K562 (cell line): ENCODE results near the gene UBE2A. TPM values are rescaled to one million over a fixed set of nuclear protein-coding genes. Genes with fewer than 3 reads are reported as not detected.

Experiments used
- ATAC-seq: fragments of 200-7000 bp; cut with Tn5 transposase; 3 replicates; pipeline ENCODE4 v1.9.1; 2020; ENCODE audit warnings: moderate library complexity
- BruUV-seq: library from RNA; stranded (reverse); fragments of 400-500 nt; replicated peaks from 2 replicates; lab custom pipeline; 2021; lab: Mats Ljungman, UMichigan
- CTCF ChIA-PET: fragments of 300-600 bp; formaldehyde crosslinking; extraction: SDS; loops from one replicate; lab custom pipeline; 2021; ENCODE audit warnings: low intra/inter-chr PET ratio; lab: Yijun Ruan, JAX
- POLR2A ChIA-PET: fragments of 300-600, 350-650 bp; sonication (Branson Sonifier 250); formaldehyde crosslinking; extraction: SDS; loops from one replicate; lab custom pipeline; 2021; ENCODE audit warnings: antibody characterized with exemption, inconsistent platforms; lab: Yijun Ruan, JAX
- DNase-seq, 4 experiments: peaks; one replicate each; pipeline versions ENCODE4 v3.0.0 to v3.0.0-alpha.2; 2011 to 2018; ENCODE audit warnings: low spot score in 3 of 4, mixed read lengths in 3 of 4; ENCODE audit errors: extremely low read depth in 1 of 4
- FAIRE-seq: peaks from 2 replicates; lab custom pipeline; 2011; peaks lifted over from hg19 to GRCh38; lab: Jason Lieb, UNC
- H2AFZ ChIP-seq: 2 replicates; pipeline ENCODE4 v1.6.0; 2011; ENCODE audit warnings: low read depth, low read length, control low read depth, inconsistent platforms
- H3K27ac ChIP-seq: fragments of 200-600 bp; 3 replicates; pipeline ENCODE4 v1.8.0; 2011; ENCODE audit warnings: low read depth, mild to moderate bottlenecking, control low read depth, inconsistent platforms, low read length, moderate library complexity, mixed read lengths; ENCODE audit errors: extremely low read depth
- H3K27me3 ChIP-seq, 2 experiments: fragments of 300-600 bp in 1 of 2; 2 replicates in 1 of 2; 3 replicates in 1 of 2; pipeline versions ENCODE4 v1.6.0 to v1.8.0; 2011; ENCODE audit warnings: inconsistent platforms in 2 of 2, low read length in 2 of 2, mild to moderate bottlenecking in 1 of 2, mixed read lengths in 1 of 2, moderate library complexity in 1 of 2; ENCODE audit not compliant: control insufficient read depth in 2 of 2, insufficient read depth in 2 of 2
- H3K36me3 ChIP-seq: fragments of 300-600 bp; 3 replicates; pipeline ENCODE4 v1.8.0; 2011; ENCODE audit warnings: mild to moderate bottlenecking, low read length, inconsistent platforms; ENCODE audit not compliant: control insufficient read depth, insufficient read depth
- H3K4me1 ChIP-seq, 2 experiments: fragments of 200-600 bp in 1 of 2; replicated peaks in 1 of 2; 2 replicates in 1 of 2; 3 replicates in 1 of 2; pipeline versions ENCODE4 v1.5.1 to v1.8.0; 2011; ENCODE audit warnings: inconsistent platforms in 2 of 2, low read length in 2 of 2, mild to moderate bottlenecking in 1 of 2, mixed read lengths in 1 of 2, moderate library complexity in 1 of 2; ENCODE audit not compliant: control insufficient read depth in 2 of 2, insufficient read depth in 2 of 2
- H3K4me2 ChIP-seq: 2 replicates; pipeline ENCODE4 v1.6.1; 2011; ENCODE audit warnings: low read length, control low read depth, inconsistent platforms, mixed read lengths; ENCODE audit not compliant: insufficient read depth
- H3K4me3 ChIP-seq: fragments of 200-600 bp; sonication (generic), shearing (Covaris generic); 2 replicates; pipeline ENCODE4 v1.5.1; 2016; ENCODE audit warnings: control low read depth, inconsistent platforms
- H3K79me2 ChIP-seq: fragments of 200-600 bp; 3 replicates; pipeline ENCODE4 v1.8.0; 2011; ENCODE audit warnings: low read length, inconsistent platforms; ENCODE audit not compliant: control insufficient read depth, insufficient read depth
- H3K9ac ChIP-seq, 2 experiments: 2 replicates each; pipeline versions ENCODE4 v1.6.0 to v1.6.1; 2011; ENCODE audit warnings: low read depth in 2 of 2, low read length in 2 of 2, control low read depth in 1 of 2, inconsistent platforms in 1 of 2, mild to moderate bottlenecking in 1 of 2, mixed read lengths in 1 of 2; ENCODE audit not compliant: insufficient read depth in 1 of 2
- H3K9me1 ChIP-seq: one replicate; pipeline ENCODE4 v1.6.0; 2011; ENCODE audit warnings: inconsistent platforms, mild to moderate bottlenecking, low read length, moderate library complexity; ENCODE audit not compliant: control insufficient read depth, insufficient read depth
- H3K9me3 ChIP-seq: replicated peaks from 2 replicates; pipeline ENCODE4 v1.5.1; 2011; ENCODE audit warnings: low read depth, low read length, inconsistent platforms; ENCODE audit not compliant: control insufficient read depth, insufficient read depth
- H4K20me1 ChIP-seq: replicated peaks from 2 replicates; pipeline ENCODE4 v1.6.1; 2011; ENCODE audit warnings: low read length, inconsistent platforms, mixed read lengths; ENCODE audit not compliant: control insufficient read depth, insufficient read depth
- ARHGAP35 ChIP-seq: fragments of 450-650 bp; IDR thresholded peaks from 2 replicates; pipeline ENCODE4 v1.6.1; 2018; ENCODE audit not compliant: partially characterized antibody
- DNMT1 ChIP-seq: fragments of 450-650 bp; IDR thresholded peaks from 2 replicates; pipeline ENCODE4 v1.6.1; 2016; ENCODE audit warnings: antibody characterized with exemption, mild to moderate bottlenecking
- ELF1 ChIP-seq: fragments of 200-800 bp; sonication (Bioruptor generic); IDR thresholded peaks from 2 replicates; pipeline ENCODE4 v1.6.1; 2016; ENCODE audit warnings: missing genetic modification characterization, missing compliant biosample characterization
- FOXJ3 ChIP-seq: sonication (generic); formaldehyde crosslinking; IDR thresholded peaks from 2 replicates; pipeline ENCODE4 v1.4.0; 2020; ENCODE audit warnings: mild to moderate bottlenecking, missing genetic modification reagents
- HSF4 ChIP-seq: fragments of 250-450 bp; sonication (Bioruptor Pico); IDR thresholded peaks from 2 replicates; pipeline ENCODE4 v2.1.2; 2022; ENCODE audit warnings: mild to moderate bottlenecking, moderate library complexity, borderline replicate concordance
- POLR2H ChIP-seq: IDR thresholded peaks from 2 replicates; pipeline ENCODE4 v1.6.1; 2016; ENCODE audit warnings: missing genetic modification characterization, low read depth, mild to moderate bottlenecking, control low read depth, missing compliant biosample characterization, moderate library complexity
- RBM17 ChIP-seq: fragments of 200-400 bp; formaldehyde crosslinking; IDR thresholded peaks from 2 replicates; pipeline ENCODE4 v1.6.1; 2017; ENCODE audit warnings: low read depth, mild to moderate bottlenecking, low read length, borderline replicate concordance
- SIN3A ChIP-seq, 2 experiments: fragments of 150-350 bp in 1 of 2; IDR thresholded peaks; 2 replicates each; pipeline ENCODE4 v1.6.1; 2011 to 2016; ENCODE audit warnings: borderline replicate concordance in 2 of 2, low read depth in 2 of 2, low read length in 2 of 2, mild to moderate bottlenecking in 2 of 2, moderate library complexity in 2 of 2; ENCODE audit not compliant: control insufficient read depth in 1 of 2
- TRIM28 ChIP-seq: fragments of 450-650 bp; IDR thresholded peaks from 2 replicates; pipeline ENCODE4 v1.6.1; 2017
- ZNF197 ChIP-seq: fragments of 200-800 bp; sonication (Bioruptor generic); IDR thresholded peaks from 2 replicates; pipeline ENCODE4 v1.6.1; 2016; ENCODE audit warnings: low read depth, missing genetic modification characterization, missing compliant biosample characterization
- ZNF592 ChIP-seq: fragments of 450-650 bp; IDR thresholded peaks from 2 replicates; pipeline ENCODE4 v1.6.1; 2017; ENCODE audit warnings: antibody characterized with exemption, mild to moderate bottlenecking
- WGBS: fragments of 100-300 bp; shearing (Covaris generic); methylation state at CpG from one replicate; pipeline ENCODE4 v1.1.6; 2016; ENCODE audit warnings: low coverage, mixed read lengths; ENCODE audit not compliant: insufficient coverage; ENCODE audit errors: missing lambda C conversion rate; 5-methylcytosine and 5-hydroxymethylcytosine counted together
- in situ Hi-C: fragments of 300-500 bp; cut with MboI; formaldehyde crosslinking; loops from 4 replicates; pipeline ENCODE4 v1.15.0; 2018; ENCODE audit warnings: inconsistent platforms, mixed read lengths
- intact Hi-C: fragments of 100-400 bp; cut with micrococcal nuclease; formaldehyde crosslinking; loops from 2 replicates; pipeline ENCODE4 v1.14.2; 2022
- polyA plus RNA-seq, 8 experiments: library from polyadenylated mRNA; depleted of rRNA in 4 of 8; stranded (reverse) in 5 of 8; unstranded in 3 of 8; fragments of >200 nt; fragmentation: Nextera tagmentation in 2 of 8; fragmentation: Illumina TruSeq in 1 of 8; extraction: Ambion mirVana in 2 of 8; extraction: Trizol in 1 of 8; gene quantifications; 2 replicates each; pipeline versions ENCODE4 v1.2.1 to v1.2.3, GENCODE V29; 2011 to 2014; ENCODE audit warnings: inconsistent platforms in 1 of 8, missing spikeins in 1 of 8
- total RNA-seq, 7 experiments: library from RNA; depleted of rRNA in 6 of 7; stranded (reverse); fragments of >200 nt in 6 of 7; fragmentation: Illumina TruSeq in 2 of 7; extraction: Trizol in 2 of 7; gene quantifications; 2 replicates each; pipeline versions ENCODE4 v1.2.1 to v1.2.3, GENCODE V29; 2011 to 2021; ENCODE audit warnings: low replicate concordance in 1 of 7

UBE2A gene
- total and polyA plus RNA-seq, 9 of the 15 experiments (the other 6 are each of a cell fraction or from before 2014, with no cell fraction given): 21.6 to 87.6 (median 47.8) TPM

DNA sequence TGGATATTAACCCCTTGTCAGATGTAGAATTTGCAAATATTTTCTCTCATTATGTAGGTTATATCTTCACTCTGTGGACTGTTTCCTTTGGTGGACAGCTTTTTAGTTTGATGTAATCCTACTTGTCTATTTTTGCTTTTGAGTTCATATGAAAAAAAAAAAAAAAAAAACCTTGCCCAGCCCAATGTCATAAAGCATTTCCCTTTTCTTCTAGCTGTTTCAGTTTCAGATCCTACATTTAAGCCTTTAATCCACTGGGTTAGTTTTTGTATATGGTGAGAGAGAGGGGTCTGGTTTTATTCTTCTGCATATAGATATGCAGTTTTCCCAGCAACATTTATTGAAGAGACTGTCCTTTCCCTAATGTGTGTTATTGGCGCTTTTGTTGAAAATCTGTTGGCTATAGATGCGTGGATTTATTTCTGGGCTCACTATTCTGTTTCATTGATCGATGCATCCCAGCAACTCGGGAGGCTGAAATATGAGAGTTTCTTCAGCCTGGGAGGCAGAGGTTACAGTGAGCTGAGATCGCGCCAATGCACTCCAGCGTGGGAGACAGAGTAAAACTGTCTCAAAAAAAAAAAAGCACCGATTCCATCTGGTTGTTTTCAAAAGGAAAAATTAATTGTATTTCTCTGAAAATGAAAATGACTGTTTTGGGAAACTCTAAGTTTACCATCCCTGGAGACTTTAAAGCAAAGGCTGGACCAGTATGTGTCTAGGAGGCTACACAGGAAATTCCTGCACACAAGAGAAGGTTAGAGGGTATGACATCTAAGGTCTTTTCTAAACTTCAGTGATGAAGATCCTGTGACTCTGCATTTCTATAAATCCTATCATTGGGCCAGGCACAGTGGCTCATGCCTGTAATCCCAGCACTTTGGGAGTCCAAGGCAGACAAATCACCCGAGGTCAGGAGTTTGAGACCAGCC, 44.8 kb upstream of the UBE2A start:
- H3K4me3 ChIP-seq: no peak overlapping the region
- POLR2A ChIA-PET: no interaction called here
- H3K4me2 ChIP-seq: no peak overlapping the region
- no peak overlapping the region for H2AFZ ChIP-seq
- TF ChIP-seq POLR2H (tag): no peak
- H3K4me1 ChIP-seq: no peaks in the 10 kb centered on the region
- no peaks in the 10 kb centered on the region for H3K79me2 ChIP-seq
- H3K9me3 ChIP-seq: no peaks in the 10 kb centered on the region
- in situ Hi-C loops: no loop called here
- FAIRE-seq (no peak), ATAC-seq (no peak), DNase-seq (no peak)
- H4K20me1 ChIP-seq: no peaks in the 10 kb centered on the region
- intact Hi-C loops: no loop called here
- H3K9ac ChIP-seq: no peak overlapping the region
- H3K9me1 ChIP-seq: no peaks in the 10 kb centered on the region
- no peak overlapping the region for H3K27ac ChIP-seq
- 71% methylated on average over 5 of the region's 9 CpGs for WGBS
- H3K27me3 ChIP-seq: no peaks in the 10 kb centered on the region
- H3K36me3 ChIP-seq: no peaks in the 10 kb centered on the region
- CTCF ChIA-PET: no interaction called here
- BruUV-seq: no TSS peak

DNA sequence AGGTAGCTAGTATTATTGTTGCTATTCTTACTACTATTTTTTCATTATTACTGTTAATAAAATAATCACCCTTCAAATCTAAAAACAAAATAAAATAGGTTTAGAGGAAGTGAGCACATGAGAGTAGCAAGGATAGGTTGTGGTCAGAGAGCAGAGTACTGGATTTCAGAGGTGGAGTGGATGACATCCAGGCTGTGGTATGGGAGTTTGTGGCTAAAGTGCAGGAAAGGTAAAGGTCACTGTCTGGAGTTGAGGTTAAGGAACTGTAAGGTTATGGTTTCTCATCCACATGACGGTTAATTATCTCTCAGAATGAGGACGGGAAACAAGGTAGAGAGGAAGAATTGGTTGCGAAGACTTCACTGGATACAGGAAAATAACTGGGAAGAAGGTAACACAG, 36.9 kb upstream of the UBE2A start:
- CTCF ChIA-PET: no interaction called here
- ATAC-seq: no peak
- H4K20me1 ChIP-seq: no peaks in the 10 kb centered on the region; the same call in 1 of the 2 replicates
- FAIRE-seq: no peak
- no peak overlapping the region for H3K4me3 ChIP-seq
- 85% methylated on average over 3 of the region's 3 CpGs for WGBS
- no peaks in the 10 kb centered on the region for H3K27me3 ChIP-seq
- no peak for DNase-seq
- H3K36me3 ChIP-seq: peaks cover 21% of the 10 kb centered on the region; the same call in 2 of the 3 replicates
- intact Hi-C loops: no loop called here
- no peaks in the 10 kb centered on the region for H3K9me3 ChIP-seq
- no peak overlapping the region for H3K4me2 ChIP-seq
- no peak overlapping the region for H3K27ac ChIP-seq
- peaks cover 3% of the 10 kb centered on the region for H3K9me1 ChIP-seq
- no peak overlapping the region for H2AFZ ChIP-seq
- no TSS peak for BruUV-seq
- H3K79me2 ChIP-seq: no peaks in the 10 kb centered on the region
- H3K9ac ChIP-seq: no peak overlapping the region
- no peaks in the 10 kb centered on the region; a peak in 1 of 5 replicates for H3K4me1 ChIP-seq
- POLR2A ChIA-PET: no interaction called here
- in situ Hi-C loops: no loop called here
- TF ChIP-seq RBM17 (no peak), FOXJ3 (CRISPR knock-in tag) (no peak), ARHGAP35 (no peak), SIN3A (IDR thresholded peaks at IDR 0.05; ENCODE audit: borderline replicate concordance in 2 of 2, control insufficient read depth in 1 of 2, low read depth in 2 of 2, low read length in 2 of 2) (no peak), ZNF197 (CRISPR knock-in tag) (no peak), HSF4 (CRISPR knock-in tag) (no peak), DNMT1 (no peak), ZNF592 (no peak), ELF1 (tag) (no peak), TRIM28 (no peak)
